Epithelial cell of esophagus (primary cell): Measurements from ENCODE around the gene CELSR3.

Experiments used
- DNase-seq: peaks from one replicate; pipeline ENCODE4 v3.0.0; 2010; ENCODE audit warnings: low read depth
- H3K4me3 ChIP-seq: 2 replicates; pipeline ENCODE4 v1.5.1; 2011; ENCODE audit warnings: mild to moderate bottlenecking, low read length, control low read depth
- TF ChIP-seq, protein P1 (sequence below): IDR thresholded peaks from 2 replicates; pipeline ENCODE4 v1.5.1; 2011; ENCODE audit warnings: low read depth, mild to moderate bottlenecking, low read length, control low read depth, inconsistent platforms; ENCODE audit not compliant: insufficient read depth; ENCODE audit errors: missing control alignments

Gene CELSR3

DNA sequence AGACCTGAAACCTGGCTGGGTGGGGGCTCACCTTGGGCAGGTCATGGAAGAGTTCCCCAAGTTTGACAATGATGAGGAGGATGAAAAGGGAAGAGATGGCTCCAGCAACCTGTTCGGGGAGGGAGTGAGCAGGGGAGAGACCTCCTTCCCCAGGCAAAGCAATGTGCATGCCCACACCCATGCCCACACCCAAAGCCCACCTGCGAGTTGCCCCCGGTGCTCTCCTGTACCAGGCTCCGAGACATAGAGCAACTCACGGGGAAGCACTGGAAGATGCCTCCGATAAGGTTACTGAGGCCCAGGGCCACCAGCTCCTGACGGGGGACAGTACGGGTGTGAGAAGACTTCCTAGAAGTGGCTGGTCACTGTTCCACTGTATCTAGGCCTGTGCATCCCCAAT is 32.3 kb downstream of the CELSR3 start:
- TF ChIP-seq, protein P1, sequence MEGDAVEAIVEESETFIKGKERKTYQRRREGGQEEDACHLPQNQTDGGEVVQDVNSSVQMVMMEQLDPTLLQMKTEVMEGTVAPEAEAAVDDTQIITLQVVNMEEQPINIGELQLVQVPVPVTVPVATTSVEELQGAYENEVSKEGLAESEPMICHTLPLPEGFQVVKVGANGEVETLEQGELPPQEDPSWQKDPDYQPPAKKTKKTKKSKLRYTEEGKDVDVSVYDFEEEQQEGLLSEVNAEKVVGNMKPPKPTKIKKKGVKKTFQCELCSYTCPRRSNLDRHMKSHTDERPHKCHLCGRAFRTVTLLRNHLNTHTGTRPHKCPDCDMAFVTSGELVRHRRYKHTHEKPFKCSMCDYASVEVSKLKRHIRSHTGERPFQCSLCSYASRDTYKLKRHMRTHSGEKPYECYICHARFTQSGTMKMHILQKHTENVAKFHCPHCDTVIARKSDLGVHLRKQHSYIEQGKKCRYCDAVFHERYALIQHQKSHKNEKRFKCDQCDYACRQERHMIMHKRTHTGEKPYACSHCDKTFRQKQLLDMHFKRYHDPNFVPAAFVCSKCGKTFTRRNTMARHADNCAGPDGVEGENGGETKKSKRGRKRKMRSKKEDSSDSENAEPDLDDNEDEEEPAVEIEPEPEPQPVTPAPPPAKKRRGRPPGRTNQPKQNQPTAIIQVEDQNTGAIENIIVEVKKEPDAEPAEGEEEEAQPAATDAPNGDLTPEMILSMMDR: no peak
- H3K4me3 ChIP-seq: no peak overlapping the region
- no peak for DNase-seq

DNA sequence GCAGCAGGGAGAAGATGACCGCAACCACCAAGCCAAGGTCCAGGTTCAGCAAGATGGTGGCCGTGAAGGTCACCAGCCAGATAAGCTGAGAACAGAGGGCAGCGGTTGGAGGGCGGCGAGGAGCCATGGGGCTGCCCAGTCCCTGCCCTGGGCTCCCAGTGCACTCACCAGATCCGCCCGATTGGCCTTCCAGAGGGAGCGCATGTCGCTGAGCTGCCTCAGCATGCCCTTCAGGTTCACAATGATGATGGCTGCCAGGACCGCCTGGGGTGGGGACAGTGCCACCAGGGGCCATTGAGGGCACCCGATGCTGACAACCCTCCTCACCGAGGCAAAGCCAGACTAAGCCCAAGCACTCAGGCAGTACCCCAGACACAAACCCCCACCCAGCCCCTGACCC is 32.8 kb downstream of the CELSR3 start:
- TF ChIP-seq, protein P1: no peak
- no peak for DNase-seq
- H3K4me3 ChIP-seq: no peak overlapping the region

DNA sequence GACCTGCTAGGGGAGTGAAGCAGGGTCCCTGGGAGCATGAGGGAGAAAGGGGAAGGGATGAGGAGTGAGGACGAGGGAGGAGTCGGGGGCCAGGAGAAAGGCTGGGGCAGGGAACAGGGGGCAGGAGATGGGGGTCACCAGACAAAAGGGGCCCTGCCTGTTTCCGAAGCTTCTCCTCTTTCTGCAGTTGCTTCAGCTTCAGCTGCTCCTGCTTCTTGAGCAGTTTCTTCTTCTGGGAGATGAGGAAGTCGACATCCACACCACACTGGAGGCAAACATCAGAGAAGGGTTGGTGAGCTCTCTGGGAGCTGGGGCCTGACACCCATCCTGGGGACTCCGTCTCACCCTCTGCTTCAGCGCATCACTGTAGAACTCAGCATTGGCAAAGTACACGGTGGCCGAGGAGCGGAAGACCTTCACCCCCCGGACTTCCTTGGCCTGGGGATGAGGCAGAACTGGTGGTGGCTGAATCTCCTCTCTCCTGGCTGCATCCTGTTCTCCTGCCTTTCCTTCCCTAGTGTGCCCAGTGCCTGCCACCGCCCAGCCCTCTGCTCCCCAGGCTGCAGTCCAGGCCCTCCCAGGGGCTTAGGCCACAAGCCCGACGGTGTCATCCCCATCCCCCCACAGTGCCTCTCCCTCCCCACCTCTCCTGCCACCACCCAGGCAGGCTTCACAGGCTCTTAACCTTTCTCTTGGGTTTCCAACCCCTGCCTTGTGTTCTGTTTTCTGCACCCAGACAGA is 34.2 kb downstream of the CELSR3 start:
- no peak overlapping the region for H3K4me3 ChIP-seq
- DNase-seq: no peak
- TF ChIP-seq, protein P1: no peak

GRCh38 chr3:48625600-48625999 is 37.1 kb downstream of the CELSR3 start:
- H3K4me3 ChIP-seq: no peak overlapping the region
- no peak for DNase-seq
- TF ChIP-seq, protein P1: no peak

DNA sequence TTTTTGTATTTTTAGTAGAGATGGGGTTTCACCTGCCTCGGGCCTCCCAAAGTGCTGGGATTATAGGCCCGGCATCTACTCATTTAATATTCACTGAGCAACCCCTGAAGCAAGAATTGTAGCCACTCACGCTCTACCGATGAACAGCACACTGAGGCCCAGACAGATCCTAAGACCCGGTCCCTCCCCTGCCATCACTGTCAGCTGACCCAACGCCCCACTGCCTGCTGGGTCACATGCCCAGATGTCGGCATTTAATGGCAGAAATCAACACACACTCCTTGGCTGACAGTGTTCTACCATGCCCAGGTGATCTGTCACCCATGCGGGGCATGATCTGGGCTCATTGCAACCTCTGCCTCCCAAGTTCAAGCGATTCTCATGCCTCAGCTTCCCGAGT is 37.9 kb downstream of the CELSR3 start:
- DNase-seq: no peak
- H3K4me3 ChIP-seq: no peak overlapping the region
- TF ChIP-seq, protein P1: no peak

DNA sequence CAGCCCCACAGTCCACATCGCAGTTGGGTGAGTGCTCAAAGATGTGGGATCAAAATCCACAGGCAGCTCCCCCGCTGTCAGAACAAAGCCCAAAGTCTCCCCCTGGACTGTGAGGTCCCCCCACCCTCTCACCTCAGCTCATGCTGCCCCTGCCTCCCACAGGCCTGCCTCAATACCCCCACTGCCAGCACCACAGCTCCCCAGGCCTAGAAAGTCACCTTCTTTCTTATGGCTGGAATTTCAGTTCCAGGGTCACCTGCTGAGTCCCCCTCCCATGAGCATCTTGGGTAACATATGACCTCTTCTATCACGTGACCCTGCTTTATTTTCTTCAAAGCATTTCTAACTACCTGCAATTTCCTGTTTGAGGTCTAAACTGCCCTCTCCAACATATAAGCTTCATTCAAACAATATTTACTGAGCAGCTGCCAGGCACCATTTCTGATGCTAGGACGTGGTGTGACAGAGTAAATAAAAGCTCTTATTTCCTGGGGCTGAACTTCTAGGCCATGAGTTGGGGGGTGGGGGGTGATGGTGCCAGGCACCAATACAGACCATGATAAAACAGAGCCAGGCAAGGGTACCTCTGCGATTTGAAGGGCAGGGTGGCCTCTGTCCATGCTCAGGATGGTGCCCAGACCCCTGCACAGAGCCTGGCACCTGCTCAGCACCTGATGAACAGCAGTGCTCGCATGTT is 38.7 kb downstream of the CELSR3 start:
- DNase-seq: no peak
- H3K4me3 ChIP-seq: no peak overlapping the region
- TF ChIP-seq, protein P1: no peak
